Measurements from ENCODE around the gene THRAP3.
A peak's percentile ranks its signal among the peaks of the same experiment; 100 is the strongest.

THRAP3 gene

DNA sequence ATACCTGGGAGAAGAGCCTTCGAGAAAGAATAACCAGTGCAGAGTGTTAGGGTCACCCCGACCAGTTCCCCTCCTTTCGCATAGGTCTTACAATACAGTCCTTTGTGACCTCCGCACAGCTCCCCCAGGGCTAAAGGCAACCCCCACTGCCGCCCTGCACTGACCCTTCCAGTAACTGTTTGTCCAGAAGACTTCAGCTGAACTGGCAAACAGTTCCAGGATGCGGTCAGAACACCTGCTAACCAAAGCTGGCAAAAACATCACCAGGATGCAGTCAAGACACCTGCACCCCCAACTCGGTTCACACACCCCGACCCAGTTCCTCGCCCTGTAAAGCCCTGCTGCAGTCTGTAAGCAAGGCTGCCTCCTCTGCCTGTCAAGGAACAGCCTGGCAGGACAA is 105.6 kb downstream of the THRAP3 start:
- no peak for DNase-seq (ENCODE audit: extremely low read depth, low read depth)
- no peak for TF ChIP-seq CTCF (IDR thresholded peaks at IDR 0.05; ENCODE audit: low read depth, low read length)

DNA sequence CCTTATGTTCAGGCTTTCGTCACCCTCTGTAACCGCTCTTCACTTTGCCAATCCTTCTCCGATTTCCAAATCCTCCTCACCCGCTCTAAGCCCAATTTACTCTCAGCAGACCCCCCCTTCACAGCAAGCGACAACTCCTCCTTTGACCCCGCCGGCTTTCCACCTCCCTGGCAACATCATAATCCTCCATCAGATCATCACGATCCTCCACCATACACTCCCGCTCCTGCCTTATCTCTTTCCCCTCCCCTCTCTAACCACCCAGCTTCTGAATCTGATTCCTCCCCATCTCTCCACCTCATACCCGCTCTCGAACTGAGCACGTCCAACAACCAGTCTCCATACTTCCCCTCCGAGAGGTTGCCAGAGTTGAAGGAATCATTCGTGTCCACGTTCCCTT is 106.7 kb downstream of the THRAP3 start:
- DNase-seq (ENCODE audit: extremely low read depth, low read depth), result no peak
- TF ChIP-seq CTCF (IDR thresholded peaks at IDR 0.05; ENCODE audit: low read depth, low read length), result no peak

DNA sequence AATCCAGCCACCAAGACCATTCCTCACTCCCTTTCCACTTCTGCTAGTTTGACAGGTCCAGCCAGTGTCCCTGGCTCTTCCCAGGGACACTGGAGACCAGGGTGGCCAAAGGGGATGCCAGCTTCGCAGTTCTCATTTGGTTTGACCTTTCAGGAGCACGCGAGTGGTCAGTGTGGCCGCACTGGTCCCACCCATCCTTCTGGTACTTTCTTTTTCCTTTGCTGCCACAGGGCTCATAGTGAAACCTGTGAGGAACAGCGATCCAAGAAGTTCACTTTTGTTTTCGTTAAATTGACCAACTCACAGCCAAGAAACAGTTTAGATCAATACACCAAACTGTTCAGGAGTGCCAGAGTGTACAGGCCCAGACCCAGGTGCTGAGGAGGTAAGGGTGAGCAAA is 113.6 kb downstream of the THRAP3 start:
- DNase-seq (ENCODE audit: extremely low read depth, low read depth), result no peak
- no peak for TF ChIP-seq CTCF (IDR thresholded peaks at IDR 0.05; ENCODE audit: low read depth, low read length)

DNA sequence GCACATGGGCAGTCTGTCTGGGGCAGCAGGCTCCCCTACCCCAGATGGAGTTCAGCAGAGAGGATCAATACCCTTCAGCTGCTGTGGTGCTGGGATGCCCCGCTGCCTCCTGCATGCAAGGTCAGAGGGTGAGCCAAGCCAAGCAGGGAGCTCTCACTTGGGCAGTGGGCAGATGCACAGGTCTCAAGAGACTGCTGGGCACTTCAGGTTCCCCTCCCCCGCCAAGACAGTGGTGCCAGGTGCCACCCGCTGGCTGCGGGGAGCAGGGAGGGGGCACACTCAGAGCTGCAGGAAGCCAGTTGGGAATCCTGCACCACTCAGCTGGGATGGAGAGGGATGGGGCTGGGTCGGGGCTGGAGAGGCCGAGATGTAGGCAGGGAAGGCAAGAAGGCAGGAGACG is 115.0 kb downstream of the THRAP3 start:
- no peak for DNase-seq (ENCODE audit: extremely low read depth, low read depth)
- TF ChIP-seq CTCF (IDR thresholded peaks at IDR 0.05; ENCODE audit: low read depth, low read length), result no peak

- no peak for TF ChIP-seq CTCF (IDR thresholded peaks at IDR 0.05; ENCODE audit: low read depth, low read length)
- DNase-seq (ENCODE audit: extremely low read depth, low read depth), result no peak
Observed at GRCh38 chr1:36339615-36340014, 115.4 kb downstream of the THRAP3 start.

- no peak for TF ChIP-seq CTCF (IDR thresholded peaks at IDR 0.05; ENCODE audit: low read depth, low read length)
- no peak for DNase-seq (ENCODE audit: extremely low read depth, low read depth)
Observed at GRCh38 chr1:36341626-36342320, 117.5 kb downstream of the THRAP3 start.

- DNase-seq (ENCODE audit: extremely low read depth, low read depth), result no peak
- peak; percentile 70 for TF ChIP-seq CTCF (IDR thresholded peaks at IDR 0.05; ENCODE audit: low read depth, low read length)
Observed at GRCh38 chr1:36342426-36343185, 118.4 kb downstream of the THRAP3 start.
